HG03354 (cell line): ENCODE measurements around the gene PPP2R1B.

Experiments
- ATAC-seq: cut with Tn5 transposase; IDR thresholded peaks from one replicate; pipeline ENCODE4 v1.9.1; 2021; ENCODE audit warnings: mild to moderate bottlenecking; ENCODE audit not compliant: unreplicated experiment, poor library complexity, severe bottlenecking

Gene PPP2R1B

GRCh38 chr11:111759376-111759775, 6.8 kb downstream of the PPP2R1B start:
- ATAC-seq = no peak

- no peak for ATAC-seq
Measured at GRCh38 chr11:111756097-111756496, 10.1 kb downstream of the PPP2R1B start.

GRCh38 chr11:111749646-111750045, 16.5 kb downstream of the PPP2R1B start:
- ATAC-seq = no peak

- ATAC-seq = no peak
Measured at GRCh38 chr11:111748035-111748804, 18.0 kb downstream of the PPP2R1B start.

- ATAC-seq = no peak
Measured at GRCh38 chr11:111745719-111746504, 20.3 kb downstream of the PPP2R1B start.

- ATAC-seq = no peak
Measured at GRCh38 chr11:111743700-111744099, 22.5 kb downstream of the PPP2R1B start.

DNA sequence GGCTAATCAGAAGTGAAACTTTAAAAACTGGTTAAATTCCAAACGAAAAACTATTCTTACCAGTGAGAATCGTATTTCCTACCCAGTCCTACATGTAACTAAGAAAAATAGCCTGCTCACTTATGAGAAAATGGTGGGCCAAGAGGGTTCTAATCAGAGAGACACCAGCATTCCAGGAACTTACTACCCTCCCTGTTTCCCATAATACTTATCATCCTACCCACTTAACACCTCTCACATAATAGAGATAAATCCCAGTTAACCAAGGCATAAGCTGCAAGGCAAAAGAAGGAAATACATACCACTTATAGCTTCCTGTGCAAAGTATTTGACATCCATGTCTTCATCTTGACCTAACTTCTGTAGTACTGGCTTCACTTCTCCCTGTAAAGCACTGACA, 24.4 kb downstream of the PPP2R1B start:
- ATAC-seq = no peak

DNA sequence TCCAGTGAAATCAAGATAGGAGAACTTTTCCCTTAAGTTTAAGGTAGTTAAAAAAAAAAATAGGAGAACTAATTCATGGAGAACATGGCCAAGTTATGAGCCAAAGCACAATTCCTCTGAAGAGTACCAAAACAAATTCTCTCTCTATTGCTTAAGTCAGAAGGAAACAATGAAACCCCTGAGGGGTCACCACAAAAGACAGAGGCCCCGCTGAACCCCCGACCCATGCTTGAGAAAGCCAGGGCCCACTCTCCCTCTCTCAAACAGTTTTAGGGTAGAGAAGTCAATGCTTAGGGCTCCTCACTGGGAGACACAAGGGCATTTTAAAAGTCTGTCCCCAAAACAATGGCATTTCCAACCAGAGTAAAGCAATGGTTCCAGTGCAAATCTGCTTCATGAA, 26.9 kb downstream of the PPP2R1B start:
- ATAC-seq = no peak

- no peak for ATAC-seq
Measured at GRCh38 chr11:111737444-111738210, 28.6 kb downstream of the PPP2R1B start.

GRCh38 chr11:111736621-111737443, 29.4 kb downstream of the PPP2R1B start:
- ATAC-seq = no peak

DNA sequence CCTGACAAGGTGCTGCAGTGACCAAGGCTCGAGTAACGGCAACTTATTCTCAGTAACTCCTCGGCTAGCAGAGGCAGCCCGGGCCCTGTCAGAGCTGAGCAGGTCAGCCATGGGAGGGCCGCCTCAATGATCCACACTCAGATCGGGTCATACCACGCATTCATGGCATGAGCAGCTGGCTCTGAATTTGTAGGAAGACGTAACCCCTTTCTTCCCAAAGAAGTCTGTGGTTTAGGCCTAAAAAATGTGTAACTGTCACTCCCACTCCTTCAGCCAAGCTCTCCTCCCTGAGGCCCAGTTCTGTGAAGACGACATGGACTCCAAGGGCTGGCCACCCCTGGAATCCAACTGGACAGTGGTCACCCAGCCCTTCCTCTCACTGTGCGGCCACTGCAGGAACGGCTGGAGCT, 30.0 kb downstream of the PPP2R1B start:
- no peak for ATAC-seq

DNA sequence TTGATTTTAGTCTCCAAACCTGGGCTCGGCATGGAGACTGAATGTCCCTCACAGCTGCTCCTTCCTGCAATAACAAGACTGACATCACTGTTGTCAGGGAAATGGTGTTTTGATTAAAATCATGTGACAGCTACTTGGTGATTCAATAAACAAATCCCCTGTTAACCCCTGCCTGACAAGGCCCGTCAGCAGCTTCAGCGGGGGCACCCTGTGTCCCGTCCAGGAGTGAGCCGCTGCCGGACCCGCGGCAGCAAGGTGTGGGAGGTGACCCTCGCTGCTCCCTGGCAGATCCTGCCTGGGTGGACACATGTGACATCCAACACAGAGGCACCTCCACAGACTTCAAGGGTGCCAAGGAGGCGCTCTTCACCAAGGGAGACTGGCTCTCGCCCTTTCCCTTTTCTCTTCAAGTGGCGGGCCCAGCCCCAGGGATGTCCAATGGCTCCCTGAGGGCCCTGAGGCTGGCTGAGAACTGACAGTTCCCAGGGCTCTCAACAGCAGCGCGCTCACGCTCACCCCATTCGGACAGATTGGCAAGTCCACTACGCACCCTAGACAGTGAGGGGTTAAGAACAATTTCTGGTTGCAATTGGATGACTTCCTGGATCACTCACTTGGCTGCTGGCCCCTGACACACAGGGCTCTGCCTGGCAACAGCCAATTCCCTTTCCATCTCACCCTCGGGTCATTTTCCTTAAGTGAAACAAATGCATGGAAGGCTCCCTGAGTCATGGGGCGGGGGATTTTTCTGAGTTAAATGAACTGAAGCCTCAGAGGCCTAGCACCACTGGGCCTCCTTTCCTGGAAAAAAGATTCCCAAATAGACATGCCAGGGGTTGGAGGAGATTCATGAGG, 30.7 kb downstream of the PPP2R1B start:
- no peak for ATAC-seq

DNA sequence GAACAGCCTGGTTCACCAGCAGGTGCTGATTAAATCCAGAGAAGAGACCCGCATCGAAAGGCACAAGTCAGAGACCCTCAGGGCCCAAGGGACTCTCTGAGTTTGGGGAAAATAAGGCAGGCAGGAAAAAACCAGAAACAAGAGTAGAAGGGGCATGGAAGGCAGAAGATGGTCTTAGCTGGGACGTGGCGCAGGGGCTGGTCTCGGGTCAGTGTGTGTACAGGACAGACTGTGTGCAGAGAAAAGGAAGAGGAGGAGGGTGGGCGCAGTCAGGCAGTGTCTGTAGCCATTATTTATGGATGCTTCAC, 31.3 kb downstream of the PPP2R1B start:
- no peak for ATAC-seq

DNA sequence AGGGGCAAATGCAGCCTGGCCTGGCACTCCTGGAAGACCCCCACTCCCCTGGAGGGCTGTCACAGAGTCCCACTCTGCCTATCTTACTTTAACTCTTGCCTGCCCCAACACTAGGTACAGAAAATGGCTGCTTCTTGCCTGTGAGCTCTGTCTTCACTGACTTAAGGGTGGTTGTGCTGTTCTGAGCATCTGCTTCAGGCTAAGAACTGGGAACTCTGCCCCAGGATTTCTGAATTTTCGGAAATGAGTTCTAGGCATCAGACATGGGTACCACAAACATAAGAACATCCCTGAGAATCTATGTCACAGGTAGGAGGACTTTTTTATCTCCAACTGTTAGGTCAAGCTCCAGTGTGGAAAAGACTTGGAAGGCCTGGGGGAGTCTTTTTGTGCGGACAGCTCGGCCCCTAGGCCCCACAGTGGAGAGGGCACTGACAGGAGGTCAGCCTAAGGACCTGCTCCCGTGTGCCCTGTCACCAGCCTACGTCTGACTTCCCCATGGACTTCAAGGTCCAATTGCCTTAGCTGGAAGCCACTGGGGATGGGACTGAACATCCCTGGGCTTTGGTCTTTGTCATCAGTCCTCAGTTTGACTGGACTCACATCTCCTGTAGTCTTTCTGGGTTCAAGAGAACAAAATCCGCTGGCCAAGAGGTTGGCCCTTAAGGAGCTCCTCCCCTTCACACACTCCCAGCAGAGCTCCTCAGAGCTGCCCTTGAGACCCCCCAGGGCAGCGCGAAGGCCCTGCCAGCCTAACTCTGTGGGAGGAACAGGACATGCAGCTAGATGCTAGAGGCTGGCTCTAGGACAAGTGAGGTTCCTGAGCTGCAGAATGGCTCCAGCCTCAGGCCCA, 31.9 kb downstream of the PPP2R1B start:
- no peak for ATAC-seq

DNA sequence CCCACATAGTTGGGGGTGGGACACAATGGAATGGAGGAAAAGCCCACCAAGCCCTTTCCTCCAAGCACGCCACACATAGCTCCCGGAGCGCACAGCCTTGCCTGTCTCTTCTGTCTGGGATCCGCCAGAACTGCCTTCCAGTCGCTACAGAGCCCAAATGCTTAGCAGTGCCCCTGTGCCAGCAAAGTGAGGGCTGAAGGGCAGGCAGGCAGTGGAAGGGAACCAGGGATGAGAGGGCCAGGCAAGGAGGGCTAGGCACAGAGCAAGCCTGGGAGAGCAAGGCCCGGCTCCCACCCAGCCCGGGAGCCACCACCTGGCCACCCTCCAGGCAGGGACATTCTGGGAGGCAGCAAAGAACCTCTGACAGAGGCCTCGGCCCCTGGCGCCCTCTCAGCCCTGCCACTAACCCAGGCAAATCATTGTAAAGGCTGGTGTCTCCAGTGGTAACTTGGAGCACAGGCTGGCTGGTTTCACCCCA, 32.5 kb downstream of the PPP2R1B start:
- no peak for ATAC-seq

- no peak for ATAC-seq
Measured at GRCh38 chr11:111733016-111733415, 33.2 kb downstream of the PPP2R1B start.

DNA sequence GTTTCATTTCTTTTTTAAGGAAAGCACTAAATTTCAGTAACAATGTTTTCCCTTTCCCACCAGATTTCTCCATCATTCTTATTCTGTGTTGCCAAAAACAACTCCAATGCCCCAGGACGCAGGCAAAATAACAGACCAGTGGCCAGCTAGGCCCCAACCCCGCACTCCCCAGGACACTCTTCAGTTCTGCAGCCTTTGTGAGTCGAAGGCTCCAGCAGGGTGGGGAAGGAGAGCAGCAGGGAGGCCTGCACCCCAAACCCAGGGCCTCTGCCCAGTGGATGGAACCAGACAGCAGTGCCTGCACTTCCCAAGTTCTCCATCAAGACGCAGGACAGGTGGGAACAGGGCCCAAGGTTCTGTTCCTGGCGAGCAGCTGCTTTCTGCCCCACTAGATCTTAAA, 34.4 kb downstream of the PPP2R1B start:
- no peak for ATAC-seq
